Upper lobe of left lung (tissue), 4 donors: ENCODE measurements around the gene IFNL2.

ENCODE experiments used
- POLR2AphosphoS5 ChIP-seq, 2 donors: sonication (generic); formaldehyde crosslinking; IDR thresholded peaks; one replicate each; pipeline ENCODE4 v1.5.1; 2017; ENCODE audit warnings: antibody characterized with exemption in 2 of 2
- TF ChIP-seq, protein P1 (sequence below), 6 experiments: fragments of 450-650 bp in 4 of 6; fragments of 200-600 bp in 2 of 6; sonication (generic) in 2 of 6; IDR thresholded peaks; one replicate each; pipeline ENCODE4 v1.5.1; 2016 to 2019; ENCODE audit warnings: antibody characterized with exemption in 6 of 6

DNA sequence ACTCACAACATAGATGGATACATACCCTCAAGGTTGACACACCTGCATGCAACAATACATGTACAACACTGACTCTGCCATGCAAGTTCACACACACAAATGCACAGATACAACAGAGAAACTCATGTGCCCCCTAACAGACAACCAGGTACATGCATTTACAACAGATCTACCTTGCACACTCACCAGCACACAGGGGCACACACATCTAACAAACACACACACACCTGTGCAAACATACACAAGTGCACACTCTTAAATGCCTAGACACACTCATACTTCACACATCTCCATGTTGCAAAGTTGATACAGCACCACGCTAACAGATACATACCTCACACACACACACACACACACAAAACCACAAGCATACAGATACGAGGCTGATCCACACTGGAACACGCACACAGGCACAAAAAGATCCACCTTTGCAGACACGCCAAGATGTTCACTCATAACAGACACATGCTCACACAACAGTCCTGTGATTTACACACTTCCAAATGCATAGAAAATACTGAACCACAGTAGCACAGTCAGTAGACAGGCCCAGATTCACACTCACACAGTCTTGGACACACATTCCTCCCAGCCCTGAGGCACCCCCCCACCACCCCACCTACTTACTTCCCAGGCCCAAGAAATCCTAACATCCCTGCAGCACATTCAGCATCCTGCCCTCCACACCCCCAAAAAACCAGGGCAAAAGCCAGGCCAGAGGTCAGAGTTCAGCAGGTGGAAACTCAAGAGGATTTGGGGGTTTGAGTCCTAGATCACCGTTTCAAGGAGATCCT is 51.1 kb downstream of the IFNL2 start:
- TF ChIP-seq POLR2AphosphoS5 (IDR thresholded peaks at IDR 0.05) = no peak
- TF ChIP-seq, protein P1, sequence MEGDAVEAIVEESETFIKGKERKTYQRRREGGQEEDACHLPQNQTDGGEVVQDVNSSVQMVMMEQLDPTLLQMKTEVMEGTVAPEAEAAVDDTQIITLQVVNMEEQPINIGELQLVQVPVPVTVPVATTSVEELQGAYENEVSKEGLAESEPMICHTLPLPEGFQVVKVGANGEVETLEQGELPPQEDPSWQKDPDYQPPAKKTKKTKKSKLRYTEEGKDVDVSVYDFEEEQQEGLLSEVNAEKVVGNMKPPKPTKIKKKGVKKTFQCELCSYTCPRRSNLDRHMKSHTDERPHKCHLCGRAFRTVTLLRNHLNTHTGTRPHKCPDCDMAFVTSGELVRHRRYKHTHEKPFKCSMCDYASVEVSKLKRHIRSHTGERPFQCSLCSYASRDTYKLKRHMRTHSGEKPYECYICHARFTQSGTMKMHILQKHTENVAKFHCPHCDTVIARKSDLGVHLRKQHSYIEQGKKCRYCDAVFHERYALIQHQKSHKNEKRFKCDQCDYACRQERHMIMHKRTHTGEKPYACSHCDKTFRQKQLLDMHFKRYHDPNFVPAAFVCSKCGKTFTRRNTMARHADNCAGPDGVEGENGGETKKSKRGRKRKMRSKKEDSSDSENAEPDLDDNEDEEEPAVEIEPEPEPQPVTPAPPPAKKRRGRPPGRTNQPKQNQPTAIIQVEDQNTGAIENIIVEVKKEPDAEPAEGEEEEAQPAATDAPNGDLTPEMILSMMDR (IDR thresholded peaks at IDR 0.05) = no peak
